Loucy (cell line): ENCODE measurements around the gene ASB1.

Experiments used
- EZH2phosphoT487 ChIP-seq: fragments of 200-600 bp; IDR thresholded peaks from 2 replicates; pipeline ENCODE4 v1.6.1; 2018; ENCODE audit warnings: antibody characterized with exemption, mild to moderate bottlenecking, moderate library complexity, borderline replicate concordance
- TF ChIP-seq, protein P1 (sequence below): fragments of 200-600 bp; sonication (generic); conservative IDR thresholded peaks from 2 replicates; pipeline ENCODE4 v1.5.1; 2014; ENCODE audit warnings: mild to moderate bottlenecking, antibody characterized with exemption, low read length

DNA sequence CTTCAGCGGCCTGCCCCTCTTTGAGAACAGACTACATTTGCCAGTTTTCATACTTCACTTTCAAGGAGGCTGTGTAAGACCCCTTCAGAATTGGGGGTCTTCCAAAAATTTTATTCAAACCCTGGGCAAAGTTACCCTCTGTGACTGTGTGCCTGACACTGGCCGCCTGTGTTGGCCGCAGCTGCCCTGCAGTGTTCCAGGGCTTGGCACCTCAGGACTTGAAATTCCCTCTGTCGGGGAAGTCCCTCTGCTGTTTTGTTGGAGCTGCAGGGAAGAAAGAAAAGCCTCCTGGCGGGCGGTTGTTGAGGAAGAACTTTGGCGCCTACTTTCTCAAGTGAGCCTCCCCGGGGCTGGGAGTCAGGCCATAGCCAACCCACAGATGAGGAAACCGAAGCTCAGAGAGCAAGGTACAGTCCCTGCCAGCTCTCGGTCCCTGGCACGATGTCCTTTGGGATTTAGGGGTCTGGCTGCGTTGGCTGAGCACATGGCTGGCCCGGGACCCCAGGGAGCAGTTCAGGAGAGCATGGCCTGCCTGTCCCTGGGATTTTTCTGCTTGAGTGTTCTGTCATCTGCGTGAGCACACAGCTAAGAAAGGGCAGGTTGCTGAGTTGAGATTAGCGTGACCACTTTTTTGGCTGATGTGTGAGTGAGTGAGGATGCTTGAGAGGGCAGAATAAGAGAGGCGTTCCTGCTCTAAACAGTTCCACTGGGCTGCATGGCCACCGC is 17.9 kb upstream of the ASB1 start:
- TF ChIP-seq, protein P1, sequence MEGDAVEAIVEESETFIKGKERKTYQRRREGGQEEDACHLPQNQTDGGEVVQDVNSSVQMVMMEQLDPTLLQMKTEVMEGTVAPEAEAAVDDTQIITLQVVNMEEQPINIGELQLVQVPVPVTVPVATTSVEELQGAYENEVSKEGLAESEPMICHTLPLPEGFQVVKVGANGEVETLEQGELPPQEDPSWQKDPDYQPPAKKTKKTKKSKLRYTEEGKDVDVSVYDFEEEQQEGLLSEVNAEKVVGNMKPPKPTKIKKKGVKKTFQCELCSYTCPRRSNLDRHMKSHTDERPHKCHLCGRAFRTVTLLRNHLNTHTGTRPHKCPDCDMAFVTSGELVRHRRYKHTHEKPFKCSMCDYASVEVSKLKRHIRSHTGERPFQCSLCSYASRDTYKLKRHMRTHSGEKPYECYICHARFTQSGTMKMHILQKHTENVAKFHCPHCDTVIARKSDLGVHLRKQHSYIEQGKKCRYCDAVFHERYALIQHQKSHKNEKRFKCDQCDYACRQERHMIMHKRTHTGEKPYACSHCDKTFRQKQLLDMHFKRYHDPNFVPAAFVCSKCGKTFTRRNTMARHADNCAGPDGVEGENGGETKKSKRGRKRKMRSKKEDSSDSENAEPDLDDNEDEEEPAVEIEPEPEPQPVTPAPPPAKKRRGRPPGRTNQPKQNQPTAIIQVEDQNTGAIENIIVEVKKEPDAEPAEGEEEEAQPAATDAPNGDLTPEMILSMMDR: no peak
- no peak for TF ChIP-seq EZH2phosphoT487
